Activated T-helper 2 cell treated with anti-CD3 and anti-CD28 coated beads, Interferon-gamma antibody, Interleukin-2, Interleukin-4, amounts not matched to agents 10 μg/mL and 5 μg/mL and 100 μg/mL, durations not matched to agents 14 hours and 24 hours and 36 hours (primary cell): Measurements from ENCODE around the gene UMOD. TPM values are rescaled to one million over a fixed set of nuclear protein-coding genes. Genes with fewer than 3 reads are reported as not detected.

Experiments
- DNase-seq: peaks from one replicate; pipeline ENCODE4 v3.0.0; 2021; ENCODE audit warnings: low spot score
- H3K27ac Mint-ChIP-seq: one replicate; pipeline ENCODE4 v1.8.0; 2021; ENCODE audit warnings: mixed read lengths
- H3K27me3 Mint-ChIP-seq: one replicate; pipeline ENCODE4 v1.8.0; 2021; ENCODE audit warnings: low read depth, mixed read lengths
- H3K36me3 Mint-ChIP-seq: one replicate; pipeline ENCODE4 v1.8.0; 2021; ENCODE audit warnings: low read depth, mixed read lengths
- H3K4me1 Mint-ChIP-seq: one replicate; pipeline ENCODE4 v1.8.0; 2021; ENCODE audit warnings: low read depth, mixed read lengths
- H3K4me3 Mint-ChIP-seq: one replicate; pipeline ENCODE4 v1.8.0; 2021; ENCODE audit warnings: low read depth, mild to moderate bottlenecking, moderate library complexity, mixed read lengths
- H3K9me3 Mint-ChIP-seq: one replicate; pipeline ENCODE4 v1.8.0; 2021; ENCODE audit warnings: mixed read lengths
- intact Hi-C: fragments of 100-400 bp; cut with micrococcal nuclease; formaldehyde crosslinking; loops from one replicate; pipeline ENCODE4 v1.15.1; 2023
- total RNA-seq: library from RNA; stranded (reverse); gene quantifications from 2 replicates; pipeline ENCODE4 v1.2.3, GENCODE V29; 2022

The UMOD gene
- not detected in 2 replicates for total RNA-seq

GRCh38 chr16:20352615-20353014 is at the start of gene UMOD:
TSS of gene UMOD (minus strand) at chr16:20352715. CDS start at chr16:20350737, 1,978 bp downstream.
- Mint-ChIP-seq H3K4me3 (no peak within 1 kb of the TSS), H3K9me3 (no peaks in the 10 kb centered on the region), H3K36me3 (no peaks in the 10 kb centered on the region), H3K4me1 (no peaks in the 10 kb centered on the region), H3K27me3 (no peaks in the 10 kb centered on the region), H3K27ac (no peak within 1 kb of the TSS)
- intact Hi-C loops: no loop called here
- no peak for DNase-seq

- Mint-ChIP-seq H3K27me3 (peaks cover 1% of the 10 kb centered on the region), H3K27ac (no peak overlapping the region), H3K4me3 (no peak overlapping the region), H3K4me1 (no peaks in the 10 kb centered on the region), H3K9me3 (no peaks in the 10 kb centered on the region), H3K36me3 (no peaks in the 10 kb centered on the region)
- intact Hi-C loops: no loop called here
- no peak for DNase-seq
These were observed 49.0 kb upstream of the UMOD start for GRCh38 chr16:20401475-20402016.

GRCh38 chr16:20401066-20401465 is 48.6 kb upstream of the UMOD start:
- Mint-ChIP-seq H3K36me3 (no peaks in the 10 kb centered on the region), H3K4me1 (no peaks in the 10 kb centered on the region), H3K27ac (no peak overlapping the region), H3K27me3 (peaks cover 1% of the 10 kb centered on the region), H3K9me3 (no peaks in the 10 kb centered on the region), H3K4me3 (no peak overlapping the region)
- no peak for DNase-seq
- intact Hi-C loops: no loop called here

GRCh38 chr16:20399185-20399584 is 46.7 kb upstream of the UMOD start:
- no peaks in the 10 kb centered on the region for H3K9me3 Mint-ChIP-seq
- no peak for DNase-seq
- no peak overlapping the region for H3K4me3 Mint-ChIP-seq
- H3K27me3 Mint-ChIP-seq: peaks cover 1% of the 10 kb centered on the region
- no peak overlapping the region for H3K27ac Mint-ChIP-seq
- H3K4me1 Mint-ChIP-seq: no peaks in the 10 kb centered on the region
- no peaks in the 10 kb centered on the region for H3K36me3 Mint-ChIP-seq
- intact Hi-C loops: no loop called here

- intact Hi-C loops: no loop called here
- no peak for DNase-seq
- H3K4me3 Mint-ChIP-seq: no peak overlapping the region
- H3K27ac Mint-ChIP-seq: no peak overlapping the region
- peaks cover 1% of the 10 kb centered on the region for H3K27me3 Mint-ChIP-seq
- no peaks in the 10 kb centered on the region for H3K36me3 Mint-ChIP-seq
- H3K9me3 Mint-ChIP-seq: no peaks in the 10 kb centered on the region
- H3K4me1 Mint-ChIP-seq: no peaks in the 10 kb centered on the region
These were observed 46.1 kb upstream of the UMOD start for GRCh38 chr16:20398603-20399002.

GRCh38 chr16:20397468-20398074 is 45.1 kb upstream of the UMOD start:
- intact Hi-C loops: no loop called here
- Mint-ChIP-seq H3K9me3 (no peaks in the 10 kb centered on the region), H3K36me3 (no peaks in the 10 kb centered on the region), H3K27me3 (peaks cover 1% of the 10 kb centered on the region), H3K4me3 (no peak overlapping the region), H3K27ac (no peak overlapping the region), H3K4me1 (no peaks in the 10 kb centered on the region)
- no peak for DNase-seq

- Mint-ChIP-seq H3K4me1 (no peaks in the 10 kb centered on the region), H3K36me3 (no peaks in the 10 kb centered on the region), H3K9me3 (no peaks in the 10 kb centered on the region), H3K27ac (no peak overlapping the region), H3K27me3 (peaks cover under 1% of the 10 kb centered on the region), H3K4me3 (no peak overlapping the region)
- intact Hi-C loops: no loop called here
- DNase-seq: no peak
These were observed 44.4 kb upstream of the UMOD start for GRCh38 chr16:20396846-20397467.

GRCh38 chr16:20395946-20396345 is 43.4 kb upstream of the UMOD start:
- Mint-ChIP-seq H3K27ac (no peak overlapping the region), H3K27me3 (no peaks in the 10 kb centered on the region), H3K36me3 (no peaks in the 10 kb centered on the region), H3K9me3 (no peaks in the 10 kb centered on the region), H3K4me1 (no peaks in the 10 kb centered on the region), H3K4me3 (no peak overlapping the region)
- no peak for DNase-seq
- intact Hi-C loops: no loop called here

- no peak for DNase-seq
- Mint-ChIP-seq H3K27me3 (no peaks in the 10 kb centered on the region), H3K27ac (no peak overlapping the region), H3K4me3 (no peak overlapping the region), H3K4me1 (no peaks in the 10 kb centered on the region), H3K36me3 (no peaks in the 10 kb centered on the region), H3K9me3 (no peaks in the 10 kb centered on the region)
- intact Hi-C loops: no loop called here
These were observed 41.5 kb upstream of the UMOD start for GRCh38 chr16:20393801-20394577.

- intact Hi-C loops: no loop called here
- no peak for DNase-seq
- no peaks in the 10 kb centered on the region for H3K9me3 Mint-ChIP-seq
- no peak overlapping the region for H3K27ac Mint-ChIP-seq
- no peak overlapping the region for H3K4me3 Mint-ChIP-seq
- H3K36me3 Mint-ChIP-seq: no peaks in the 10 kb centered on the region
- H3K4me1 Mint-ChIP-seq: no peaks in the 10 kb centered on the region
- H3K27me3 Mint-ChIP-seq: peaks cover 4% of the 10 kb centered on the region
These were observed 38.5 kb upstream of the UMOD start for GRCh38 chr16:20391045-20391444.

GRCh38 chr16:20388854-20389253 is 36.3 kb upstream of the UMOD start:
- no peak for DNase-seq
- H3K4me1 Mint-ChIP-seq: no peaks in the 10 kb centered on the region
- H3K9me3 Mint-ChIP-seq: no peaks in the 10 kb centered on the region
- H3K4me3 Mint-ChIP-seq: no peak overlapping the region
- intact Hi-C loops: no loop called here
- no peak overlapping the region for H3K27ac Mint-ChIP-seq
- peaks cover 4% of the 10 kb centered on the region for H3K27me3 Mint-ChIP-seq
- H3K36me3 Mint-ChIP-seq: no peaks in the 10 kb centered on the region

GRCh38 chr16:20387978-20388377 is 35.5 kb upstream of the UMOD start:
- DNase-seq: no peak
- no peaks in the 10 kb centered on the region for H3K9me3 Mint-ChIP-seq
- peaks cover 4% of the 10 kb centered on the region for H3K27me3 Mint-ChIP-seq
- H3K36me3 Mint-ChIP-seq: no peaks in the 10 kb centered on the region
- H3K27ac Mint-ChIP-seq: no peak overlapping the region
- intact Hi-C loops: no loop called here
- H3K4me1 Mint-ChIP-seq: no peaks in the 10 kb centered on the region
- no peak overlapping the region for H3K4me3 Mint-ChIP-seq
